Stimulated activated CD8-positive, alpha-beta memory T cell treated with anti-CD3 and anti-CD28 coated beads, Interleukin-2, amount 100 ng/mL, for 48 hours (primary cell): ENCODE data around the gene TSC2.
"Not testable (repeated sequence)": the region's sequence is repeated elsewhere in the genome, so short reads cannot be mapped to it uniquely, and the experiment has no call there.

ENCODE experiments used
- DNase-seq, 2 donors: peaks; one replicate each; pipeline ENCODE4 v3.0.0-alpha.2; 2020; ENCODE audit warnings: low read depth in 2 of 2

The TSC2 gene

GRCh38 chr16:2009791-2010510 lies 37.8 kb upstream of the TSC2 start, which contains the start of gene ZNF598:
Gene ZNF598, minus strand, starts transcription at chr16:2009821.
- peak; percentile 63 to 76 for DNase-seq

- not testable (repeated sequence) for DNase-seq
These were observed 36.1 kb upstream of the TSC2 start for GRCh38 chr16:2011726-2012125.

- no peak for DNase-seq
These were observed 34.3 kb upstream of the TSC2 start for GRCh38 chr16:2013527-2013926.

DNA sequence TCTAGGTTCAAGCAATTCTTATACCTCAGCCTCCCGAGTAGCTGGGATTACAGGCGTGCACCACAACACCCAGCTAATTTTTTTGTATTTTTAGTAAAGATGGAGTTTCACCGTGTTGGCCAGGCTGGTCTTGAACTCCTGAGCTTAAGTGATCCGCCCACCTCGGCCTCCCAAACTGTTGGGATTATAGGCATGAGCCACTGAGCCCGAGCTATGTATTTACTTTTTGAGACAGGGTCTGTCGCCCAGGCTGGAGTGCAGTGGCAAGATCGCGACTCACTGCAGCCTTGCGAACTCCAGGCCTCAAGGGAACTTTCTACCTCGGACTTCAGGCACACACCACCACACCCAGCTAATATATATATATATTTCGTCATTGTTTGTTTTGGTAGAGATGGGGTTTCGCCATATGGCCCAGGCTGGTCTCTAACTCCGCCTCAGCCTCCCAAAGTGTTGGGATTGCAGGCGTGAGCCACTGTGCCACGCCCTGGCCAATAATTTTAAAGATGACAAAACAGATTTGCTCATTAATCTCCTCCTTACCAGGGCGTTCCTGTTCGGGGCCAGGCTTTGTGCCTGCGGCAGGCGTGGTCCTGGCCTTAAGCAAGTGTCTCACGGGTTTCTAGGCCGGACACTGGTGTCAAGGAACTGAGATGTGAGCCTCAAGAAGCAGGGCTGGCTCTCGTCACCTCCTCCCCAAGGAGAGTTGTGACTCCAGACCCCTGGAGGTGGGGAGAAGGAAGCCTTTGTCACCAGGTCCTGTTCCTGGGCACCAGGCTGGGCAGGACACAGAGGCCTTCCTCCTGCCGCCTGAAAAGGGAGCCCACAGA lies 32.5 kb upstream of the TSC2 start:
- DNase-seq: no peak

DNA sequence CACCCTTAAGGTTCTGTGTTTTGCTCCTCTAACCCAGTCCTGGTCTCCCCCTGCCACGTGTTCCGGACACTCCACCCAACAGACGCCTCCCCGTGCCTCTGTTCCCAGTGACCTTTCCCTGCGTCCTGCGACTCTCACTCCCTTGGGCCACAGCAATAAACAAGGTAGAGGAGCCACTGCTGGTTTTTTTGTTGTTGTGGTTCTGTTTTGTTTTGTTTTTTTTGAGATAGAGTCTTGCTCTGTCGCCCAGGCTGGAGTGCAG lies 31.9 kb upstream of the TSC2 start:
- no peak for DNase-seq

GRCh38 chr16:2016407-2016922 lies 31.3 kb upstream of the TSC2 start:
- DNase-seq: no peak

- peak in 1 of 2 donors; percentile 33 for DNase-seq
These were observed 28.3 kb upstream of the TSC2 start, which contains the start of gene NPW for GRCh38 chr16:2019518-2019920. Gene NPW, plus strand, starts transcription at chr16:2019785.

DNA sequence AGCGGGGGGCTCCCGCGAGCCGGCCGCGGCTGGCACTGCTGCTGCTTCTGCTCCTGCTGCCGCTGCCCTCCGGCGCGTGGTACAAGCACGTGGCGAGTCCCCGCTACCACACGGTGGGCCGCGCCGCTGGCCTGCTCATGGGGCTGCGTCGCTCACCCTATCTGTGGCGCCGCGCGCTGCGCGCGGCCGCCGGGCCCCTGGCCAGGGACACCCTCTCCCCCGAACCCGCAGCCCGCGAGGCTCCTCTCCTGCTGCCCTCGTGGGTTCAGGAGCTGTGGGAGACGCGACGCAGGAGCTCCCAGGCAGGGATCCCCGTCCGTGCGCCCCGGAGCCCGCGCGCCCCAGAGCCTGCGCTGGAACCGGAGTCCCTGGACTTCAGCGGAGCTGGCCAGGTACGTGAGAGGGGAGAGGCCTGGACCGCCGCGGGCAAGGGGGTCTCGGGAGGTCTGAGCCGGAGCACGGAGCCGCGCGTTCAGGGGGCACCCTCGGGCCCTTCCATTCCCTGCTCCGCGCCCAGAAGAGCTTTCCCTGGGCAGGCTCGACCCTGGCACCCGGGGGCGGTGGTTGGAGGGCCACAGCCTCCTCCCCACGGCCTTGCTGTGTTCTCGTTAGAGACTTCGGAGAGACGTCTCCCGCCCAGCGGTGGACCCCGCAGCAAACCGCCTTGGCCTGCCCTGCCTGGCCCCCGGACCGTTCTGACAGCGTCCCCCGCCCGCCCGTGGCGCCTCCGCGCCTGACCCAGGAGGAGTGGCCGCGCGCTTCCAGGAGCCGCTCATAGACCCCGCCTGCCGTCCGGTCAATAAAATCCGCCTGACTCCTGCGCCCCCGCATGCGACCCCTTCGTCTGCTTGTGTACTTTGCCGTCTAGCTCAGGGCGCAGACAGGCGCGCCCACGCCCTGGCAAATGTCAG lies 27.6 kb upstream of the TSC2 start:
- DNase-seq: no peak

DNA sequence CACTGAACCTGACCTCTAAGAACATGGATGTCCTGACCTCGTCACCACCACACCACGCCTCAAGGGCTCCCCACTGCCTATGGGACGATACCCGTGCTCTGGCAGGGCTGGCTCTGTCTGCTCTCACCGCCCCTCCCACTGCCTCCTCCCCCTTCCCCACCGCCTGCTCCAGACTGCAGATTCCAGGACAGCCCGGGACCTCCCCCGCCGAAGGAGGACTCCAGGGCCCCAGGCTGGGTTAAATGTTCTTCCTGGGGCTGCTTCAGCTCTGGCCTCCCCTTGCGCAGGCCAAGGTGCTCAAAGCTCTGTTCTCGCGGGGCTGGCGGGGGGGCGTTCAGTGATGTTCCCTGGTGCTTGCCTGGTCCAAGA lies 25.1 kb upstream of the TSC2 start:
- DNase-seq: no peak

- DNase-seq: peak; percentile 92 to 95
These were observed 24.4 kb upstream of the TSC2 start for GRCh38 chr16:2023092-2024031.

GRCh38 chr16:2024032-2024420 lies 23.8 kb upstream of the TSC2 start:
- DNase-seq: no peak

DNA sequence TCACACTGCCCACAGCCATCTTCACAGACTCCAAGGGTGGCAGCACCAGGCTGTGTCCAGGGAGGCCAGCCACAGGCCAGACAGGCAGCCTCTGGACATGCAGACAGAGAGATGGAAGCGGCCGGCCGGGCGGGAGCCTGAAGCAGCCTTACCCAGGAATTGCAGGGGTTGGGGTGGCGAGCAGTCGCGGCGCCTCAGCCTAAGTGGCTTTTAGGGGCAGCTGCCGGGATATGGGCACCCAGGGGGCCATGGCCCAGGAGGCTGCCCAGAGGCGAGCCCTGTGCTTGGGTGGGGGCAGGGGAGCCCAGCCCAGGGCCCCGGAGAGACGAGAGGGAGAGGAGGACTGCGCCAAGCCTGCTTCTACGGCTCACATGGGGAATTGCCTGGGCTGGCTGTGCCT lies 22.5 kb upstream of the TSC2 start:
- no peak for DNase-seq

DNA sequence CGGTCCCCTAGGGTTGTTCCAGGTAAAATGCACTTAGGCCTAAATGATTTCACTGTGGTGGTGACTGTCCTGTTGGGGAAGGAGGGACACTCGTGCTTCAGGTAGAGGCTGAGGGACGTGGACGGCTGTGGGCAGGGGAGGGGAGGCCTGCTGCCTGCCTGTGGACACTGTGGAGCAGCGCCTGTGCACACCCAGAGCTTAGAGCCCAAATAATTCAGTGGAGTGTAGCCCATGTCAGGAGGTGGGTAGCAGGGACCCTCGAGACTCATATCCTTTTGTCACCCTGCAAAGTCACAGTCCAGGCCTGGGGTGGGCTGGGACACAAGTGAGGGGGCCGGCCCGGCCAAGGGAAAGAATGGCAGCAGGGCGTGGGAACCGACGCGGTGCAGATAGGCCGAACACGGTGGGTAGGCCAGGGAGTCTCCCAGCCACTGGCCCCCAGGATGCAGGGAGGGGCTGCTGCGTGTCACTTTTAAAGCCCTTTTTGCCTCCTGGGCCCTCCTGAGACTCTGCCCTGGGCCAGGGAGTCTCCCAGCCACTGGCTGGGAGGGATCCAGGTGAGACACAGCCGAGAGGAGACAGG lies 21.8 kb upstream of the TSC2 start:
- no peak for DNase-seq

GRCh38 chr16:2026461-2027023 lies 21.2 kb upstream of the TSC2 start, which contains the start of gene NHERF2:
Gene NHERF2, plus strand, starts transcription at chr16:2026902. Its CDS starts 104 bp downstream, at chr16:2027006.
- no peak for DNase-seq

GRCh38 chr16:2027024-2028010 lies 20.5 kb upstream of the TSC2 start:
- no peak for DNase-seq

GRCh38 chr16:2028146-2028545 lies 19.6 kb upstream of the TSC2 start:
- no peak for DNase-seq

GRCh38 chr16:2028620-2029220 lies 19.1 kb upstream of the TSC2 start:
- DNase-seq: no peak

GRCh38 chr16:2029350-2029749 lies 18.4 kb upstream of the TSC2 start:
- DNase-seq: no peak
